Neuronal stem cell (in vitro differentiated cells): ENCODE measurements around the gene RFPL4AL1.

Experiments
- DNase-seq: peaks from one replicate; pipeline ENCODE4 v3.0.0-alpha.2; 2013; ENCODE audit warnings: low spot score
- H2AFZ ChIP-seq: one replicate; pipeline ENCODE4 v1.6.1; 2013; ENCODE audit warnings: mild to moderate bottlenecking, low read length, inconsistent platforms
- H2AK5ac ChIP-seq: 2 replicates; pipeline ENCODE4 v1.6.1; 2013; ENCODE audit warnings: low read depth, mild to moderate bottlenecking, inconsistent platforms, low read length, moderate library complexity, mixed read lengths
- H2BK120ac ChIP-seq: 2 replicates; pipeline ENCODE4 v1.6.1; 2013; ENCODE audit warnings: low read depth, mild to moderate bottlenecking, inconsistent platforms, low read length, moderate library complexity, mixed read lengths
- H2BK12ac ChIP-seq: one replicate; pipeline ENCODE4 v1.6.1; 2013; ENCODE audit warnings: low read length, inconsistent platforms
- H2BK15ac ChIP-seq: 2 replicates; pipeline ENCODE4 v1.6.1; 2013; ENCODE audit warnings: mild to moderate bottlenecking, low read length, inconsistent platforms, mixed read lengths
- H2BK5ac ChIP-seq: one replicate; pipeline ENCODE4 v1.6.1; 2013; ENCODE audit warnings: inconsistent platforms, mild to moderate bottlenecking, low read length, moderate library complexity
- H3K14ac ChIP-seq: one replicate; pipeline ENCODE4 v1.6.1; 2013; ENCODE audit warnings: low read length, inconsistent platforms
- H3K18ac ChIP-seq: 2 replicates; pipeline ENCODE4 v1.6.1; 2013; ENCODE audit warnings: low read length, inconsistent platforms
- H3K23ac ChIP-seq: 2 replicates; pipeline ENCODE4 v1.6.1; 2013; ENCODE audit warnings: low read depth, mild to moderate bottlenecking, mixed read lengths, low read length, inconsistent platforms; ENCODE audit not compliant: poor library complexity
- H3K27ac ChIP-seq: replicated peaks from 3 replicates; pipeline ENCODE4 v1.5.1; 2013; ENCODE audit warnings: low read length, inconsistent platforms
- H3K27me3 ChIP-seq, 3 experiments: 2 replicates each; pipeline ENCODE4 v1.6.1; 2013; ENCODE audit warnings: low read length in 3 of 3, mild to moderate bottlenecking in 2 of 3, inconsistent platforms in 1 of 3, low read depth in 1 of 3, mixed read lengths in 1 of 3, moderate library complexity in 1 of 3; ENCODE audit not compliant: control insufficient read depth in 3 of 3, insufficient read depth in 3 of 3
- H3K36me3 ChIP-seq, 2 donors: replicated peaks in 1 of 2; 2 replicates each; pipeline ENCODE4 v1.6.1; 2013; ENCODE audit warnings: low read length in 2 of 2; ENCODE audit not compliant: control insufficient read depth in 2 of 2, insufficient read depth in 2 of 2
- H3K4ac ChIP-seq: 2 replicates; pipeline ENCODE4 v1.6.1; 2013; ENCODE audit warnings: inconsistent platforms, mild to moderate bottlenecking, low read length, moderate library complexity
- H3K4me1 ChIP-seq, 2 donors: 1 replicate in 1 of 2; 2 replicates in 1 of 2; pipeline ENCODE4 v1.6.1; 2013; ENCODE audit warnings: low read length in 2 of 2, low read depth in 1 of 2; ENCODE audit not compliant: control insufficient read depth in 2 of 2, insufficient read depth in 1 of 2
- H3K4me2 ChIP-seq: one replicate; pipeline ENCODE4 v1.6.1; 2013; ENCODE audit warnings: mild to moderate bottlenecking, low read length, inconsistent platforms; ENCODE audit not compliant: insufficient read depth, poor library complexity, severe bottlenecking
- H3K4me3 ChIP-seq, 2 donors: 2 replicates each; pipeline ENCODE4 v1.5.1; 2013; ENCODE audit warnings: low read length in 2 of 2, mild to moderate bottlenecking in 2 of 2, inconsistent platforms in 1 of 2, moderate library complexity in 1 of 2
- H3K79me1 ChIP-seq: one replicate; pipeline ENCODE4 v1.6.1; 2013; ENCODE audit warnings: low read depth, mild to moderate bottlenecking, inconsistent platforms, low read length, moderate library complexity
- H3K9ac ChIP-seq: one replicate; pipeline ENCODE4 v1.6.1; 2013; ENCODE audit warnings: mild to moderate bottlenecking, low read depth, low read length, inconsistent platforms; ENCODE audit not compliant: poor library complexity
- H3K9me3 ChIP-seq, 2 donors: replicated peaks in 1 of 2; 2 replicates each; pipeline versions ENCODE3 to v1.6.1; 2013; ENCODE audit warnings: low read length in 2 of 2, mild to moderate bottlenecking in 2 of 2, inconsistent platforms in 1 of 2, low read depth in 1 of 2, mixed read lengths in 1 of 2, moderate library complexity in 1 of 2; ENCODE audit not compliant: control insufficient read depth in 2 of 2, insufficient read depth in 1 of 2
- H4K8ac ChIP-seq: one replicate; pipeline ENCODE4 v1.6.1; 2013; ENCODE audit warnings: low read depth, mild to moderate bottlenecking, inconsistent platforms, low read length, moderate library complexity
- H4K91ac ChIP-seq: one replicate; pipeline ENCODE4 v1.6.1; 2013; ENCODE audit warnings: low read length, low read depth, mild to moderate bottlenecking, inconsistent platforms; ENCODE audit not compliant: poor library complexity
- WGBS, 2 donors: extraction: QIAGEN DNeasy Blood & Tissue Kit; methylation state at CpG; one replicate each; pipeline ENCODE4 v1.1.7; 2013; ENCODE audit warnings: missing lambda C conversion rate in 2 of 2, mixed read lengths in 1 of 2; ENCODE audit not compliant: insufficient read length in 2 of 2, insufficient replicate concordance in 1 of 2; ENCODE audit errors: extremely low coverage in 2 of 2; 5-methylcytosine and 5-hydroxymethylcytosine counted together

RFPL4AL1 gene

DNA sequence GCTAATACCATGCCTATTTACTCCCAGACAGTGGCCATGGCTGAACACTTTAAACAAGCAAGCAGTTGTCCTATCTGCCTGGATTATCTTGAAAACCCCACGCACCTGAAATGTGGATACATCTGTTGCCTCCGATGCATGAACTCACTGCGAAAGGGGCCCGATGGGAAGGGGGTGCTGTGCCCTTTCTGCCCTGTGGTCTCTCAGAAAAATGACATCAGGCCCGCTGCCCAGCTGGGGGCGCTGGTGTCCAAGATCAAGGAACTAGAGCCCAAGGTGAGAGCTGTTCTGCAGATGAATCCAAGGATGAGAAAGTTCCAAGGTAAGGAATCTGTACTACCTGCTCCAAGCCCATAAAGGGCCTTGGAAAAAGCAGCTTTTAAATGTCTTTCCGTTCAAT, 8.6 kb downstream of the RFPL4AL1 start:
- H2BK15ac ChIP-seq, result no peak overlapping the region
- no peak overlapping the region for H2AK5ac ChIP-seq
- H3K27ac ChIP-seq, result no peak overlapping the region
- no peak overlapping the region for H3K18ac ChIP-seq
- no peak overlapping the region for H3K4me2 ChIP-seq
- H3K4me3 ChIP-seq, result no peak overlapping the region
- no peak for DNase-seq
- no peak overlapping the region for H3K9ac ChIP-seq
- no peak overlapping the region for H2BK120ac ChIP-seq
- H2AFZ ChIP-seq, result no peak overlapping the region
- H3K14ac ChIP-seq, result no peak overlapping the region
- no peak overlapping the region for H2BK12ac ChIP-seq
- H4K91ac ChIP-seq, result no peak overlapping the region
- WGBS, 2 donors, result no CpG with 5 or more reads among the region's 7 CpGs
- no peak overlapping the region for H4K8ac ChIP-seq
- H3K4me1 ChIP-seq, result no peaks in the 10 kb centered on the region
- H3K23ac ChIP-seq, result no peak overlapping the region
- H2BK5ac ChIP-seq, result no peak overlapping the region
- H3K36me3 ChIP-seq, result no peaks in the 10 kb centered on the region
- H3K9me3 ChIP-seq, result peaks cover 0 to 21% of the 10 kb centered on the region in 2 donors
- peaks cover 0 to 7% (median 0%) of the 10 kb centered on the region in 3 experiments for H3K27me3 ChIP-seq
- H3K79me1 ChIP-seq, result no peaks in the 10 kb centered on the region
- no peak overlapping the region for H3K4ac ChIP-seq

GRCh38 chr19:55778331-55778730, 9.4 kb downstream of the RFPL4AL1 start:
- H2BK120ac ChIP-seq, result no peak overlapping the region
- H3K9ac ChIP-seq, result no peak overlapping the region
- H2BK15ac ChIP-seq, result no peak overlapping the region
- no peak overlapping the region for H2BK5ac ChIP-seq
- no peak overlapping the region for H3K27ac ChIP-seq
- H3K4ac ChIP-seq, result no peak overlapping the region
- H3K23ac ChIP-seq, result no peak overlapping the region
- H3K4me2 ChIP-seq, result no peak overlapping the region
- H3K36me3 ChIP-seq, result no peaks in the 10 kb centered on the region
- no peak overlapping the region for H4K8ac ChIP-seq
- H2BK12ac ChIP-seq, result no peak overlapping the region
- H3K4me1 ChIP-seq, result no peaks in the 10 kb centered on the region
- H2AFZ ChIP-seq, result peak overlapping the region; percentile 40
- no peak overlapping the region for H3K18ac ChIP-seq
- no peak overlapping the region for H3K4me3 ChIP-seq
- no peak overlapping the region for H2AK5ac ChIP-seq
- DNase-seq, result no peak
- no peaks in the 10 kb centered on the region for H3K79me1 ChIP-seq
- H4K91ac ChIP-seq, result no peak overlapping the region
- peaks cover 0 to 23% of the 10 kb centered on the region in 2 donors for H3K9me3 ChIP-seq
- H3K14ac ChIP-seq, result no peak overlapping the region
- no CpG with 5 or more reads among the region's 16 CpGs for WGBS, 2 donors
- peaks cover 0 to 10% (median 0%) of the 10 kb centered on the region in 3 experiments for H3K27me3 ChIP-seq

- H4K8ac ChIP-seq, result no peak overlapping the region
- no peaks in the 10 kb centered on the region for H3K79me1 ChIP-seq
- no peak overlapping the region for H3K23ac ChIP-seq
- H3K9me3 ChIP-seq, result peaks cover 0 to 27% of the 10 kb centered on the region in 2 donors
- H2BK5ac ChIP-seq, result no peak overlapping the region
- H2AFZ ChIP-seq, result no peak overlapping the region
- H3K4me3 ChIP-seq, result no peak overlapping the region
- H4K91ac ChIP-seq, result no peak overlapping the region
- no peak overlapping the region for H2BK12ac ChIP-seq
- H2AK5ac ChIP-seq, result no peak overlapping the region
- no peak overlapping the region for H3K9ac ChIP-seq
- no peak overlapping the region for H3K4ac ChIP-seq
- H3K18ac ChIP-seq, result no peak overlapping the region
- H3K27me3 ChIP-seq, result peaks cover 0 to 24% (median 0%) of the 10 kb centered on the region in 3 experiments
- H3K14ac ChIP-seq, result no peak overlapping the region
- no peaks in the 10 kb centered on the region for H3K36me3 ChIP-seq
- H3K27ac ChIP-seq, result no peak overlapping the region
- no peak for DNase-seq
- no peak overlapping the region for H2BK15ac ChIP-seq
- H2BK120ac ChIP-seq, result no peak overlapping the region
- no CpG with 5 or more reads among the region's 5 CpGs for WGBS, 2 donors
- no peaks in the 10 kb centered on the region for H3K4me1 ChIP-seq
- H3K4me2 ChIP-seq, result no peak overlapping the region
Measured at GRCh38 chr19:55781112-55781511, 12.2 kb downstream of the RFPL4AL1 start.

DNA sequence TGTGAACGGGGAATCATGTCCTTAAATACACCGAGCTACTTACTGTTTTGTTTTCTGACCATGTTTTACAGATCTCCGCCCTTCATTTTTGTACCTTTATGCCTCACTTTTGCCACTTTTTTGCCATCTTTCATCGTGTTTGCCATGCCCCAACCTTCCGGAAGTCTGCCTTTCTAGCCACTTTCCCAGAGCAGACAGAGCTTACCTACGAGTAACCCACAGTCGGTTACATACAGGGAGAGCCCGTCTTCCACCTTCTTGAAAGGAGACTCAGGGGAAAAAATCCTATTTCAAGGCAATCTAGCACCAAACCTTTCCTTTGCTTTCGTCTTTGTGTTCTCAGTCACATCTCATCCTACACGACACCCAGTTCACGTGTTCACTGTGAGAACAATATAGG, 26.1 kb downstream of the RFPL4AL1 start:
- no peak overlapping the region for H2BK15ac ChIP-seq
- H4K91ac ChIP-seq, result no peak overlapping the region
- peaks cover 0 to 27% of the 10 kb centered on the region in 2 donors for H3K9me3 ChIP-seq
- no peaks in the 10 kb centered on the region for H3K4me1 ChIP-seq
- no peak overlapping the region for H2BK5ac ChIP-seq
- no peak overlapping the region for H3K27ac ChIP-seq
- H3K27me3 ChIP-seq, result no peaks in the 10 kb centered on the region
- no peak overlapping the region for H3K4ac ChIP-seq
- no peak for DNase-seq
- no peak overlapping the region for H3K23ac ChIP-seq
- H2AFZ ChIP-seq, result no peak overlapping the region
- no peak overlapping the region for H3K9ac ChIP-seq
- no peak overlapping the region for H3K4me3 ChIP-seq
- H2BK120ac ChIP-seq, result no peak overlapping the region
- H3K18ac ChIP-seq, result no peak overlapping the region
- no peak overlapping the region for H3K14ac ChIP-seq
- no CpG with 5 or more reads among the region's 11 CpGs for WGBS, 2 donors
- no peaks in the 10 kb centered on the region for H3K79me1 ChIP-seq
- H2BK12ac ChIP-seq, result no peak overlapping the region
- H2AK5ac ChIP-seq, result no peak overlapping the region
- H3K4me2 ChIP-seq, result no peak overlapping the region
- H3K36me3 ChIP-seq, result no peaks in the 10 kb centered on the region
- no peak overlapping the region for H4K8ac ChIP-seq
